ENCODE measurements around the gene TAGLN3.

TAGLN3 gene

DNA sequence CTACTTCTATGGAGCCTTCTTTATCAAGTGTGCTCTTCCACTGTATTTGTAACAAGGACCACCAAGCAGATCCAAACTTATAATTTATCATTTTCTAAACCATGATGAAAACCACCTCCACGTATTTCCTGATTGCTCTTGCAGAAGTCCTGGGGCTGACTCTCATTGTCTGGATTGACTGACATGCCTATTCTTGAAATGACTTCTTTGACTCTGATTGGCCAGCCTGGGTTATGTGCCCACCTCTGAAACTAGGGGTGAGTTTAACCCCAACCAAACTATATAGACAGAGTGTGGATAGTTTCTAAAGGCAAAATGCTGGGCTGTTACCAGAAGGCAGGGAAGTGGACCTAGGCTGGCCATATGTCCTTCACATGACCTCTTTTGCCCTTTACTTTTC, 48.5 kb downstream of the TAGLN3 start:
- no peak for DNase-seq (ENCODE audit: low read depth, low spot score)

DNA sequence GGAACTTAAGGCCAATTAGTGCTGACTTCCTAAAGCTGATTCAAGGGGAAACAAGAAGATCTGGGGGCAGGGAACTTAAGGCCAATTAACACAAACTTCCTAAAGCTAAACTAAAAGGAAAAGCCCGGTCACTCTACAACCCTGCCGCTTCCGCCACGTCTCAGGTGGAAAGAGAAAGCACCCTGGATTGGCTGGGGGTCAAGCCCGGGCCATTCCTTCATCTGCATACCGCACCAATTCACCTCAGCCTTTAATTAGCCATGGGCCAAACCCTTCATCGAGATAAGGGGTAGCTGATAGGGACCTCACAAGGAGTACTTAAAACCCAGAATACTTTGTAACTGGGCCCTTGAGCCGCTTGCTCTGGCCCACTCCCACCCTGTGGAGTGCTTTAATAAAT, 50.2 kb downstream of the TAGLN3 start:
- DNase-seq (ENCODE audit: low read depth, low spot score), result no peak

GRCh38 chr3:112053229-112053628, 54.5 kb downstream of the TAGLN3 start:
- no peak for DNase-seq (ENCODE audit: low read depth, low spot score)

DNA sequence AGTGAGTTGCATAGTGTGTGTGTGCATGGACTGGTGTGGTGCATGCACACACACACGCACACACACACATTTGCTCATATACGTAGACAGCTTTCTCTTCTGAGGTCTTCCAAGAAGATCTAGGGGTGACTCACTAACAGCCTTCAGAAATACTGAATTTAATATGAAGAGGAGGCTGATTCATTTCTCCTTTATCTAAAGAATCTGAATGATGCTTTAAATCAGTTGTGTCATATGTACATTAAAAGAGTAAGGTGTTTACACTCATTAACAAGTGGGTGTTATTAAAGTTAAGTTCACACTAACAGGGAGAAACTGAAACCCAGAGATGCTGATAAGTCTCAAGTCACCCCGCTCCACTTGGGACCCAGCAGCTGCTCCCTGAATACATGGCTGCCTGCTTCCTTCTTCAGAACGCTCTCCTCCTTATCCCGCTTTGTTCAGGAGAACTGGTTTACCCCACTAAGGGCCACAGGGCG, 57.8 kb downstream of the TAGLN3 start:
- DNase-seq (ENCODE audit: low read depth, low spot score), result no peak

- DNase-seq (ENCODE audit: low read depth, low spot score), result no peak
Observed at GRCh38 chr3:112059497-112059896, 60.8 kb downstream of the TAGLN3 start.

GRCh38 chr3:112061152-112061551, 62.4 kb downstream of the TAGLN3 start:
- DNase-seq (ENCODE audit: low read depth, low spot score), result no peak
